Cardiac septum (tissue), 1 donor: ENCODE results near the gene SPATA25. TPM values are rescaled to one million over a fixed set of nuclear protein-coding genes. Genes with fewer than 3 reads are reported as not detected.
"Not testable (repeated sequence)": the region's sequence is repeated elsewhere in the genome, so short reads cannot be mapped to it uniquely, and the experiment has no call there.

ENCODE experiments used
- DNase-seq: peaks from one replicate; pipeline ENCODE4 v3.0.0-alpha.2; 2020; ENCODE audit warnings: low spot score
- intact Hi-C: fragments of 100-400 bp; cut with DNase I; formaldehyde crosslinking; loops from one replicate; pipeline ENCODE4 v1.14.0; 2022
- total RNA-seq: library from RNA; stranded (reverse); fragmentation: NEBNext Ultra II Directional; extraction: Animal tissue kit (Norgen Biotek cat#: 25700); gene quantifications from one replicate; pipeline ENCODE4 v1.2.1, GENCODE V29; 2021
- donor health status: DM: no; HTN: no; CAD: no.

SPATA25 gene
- total RNA-seq, 1 donor from 2014 or later, result 3.3 TPM

DNA sequence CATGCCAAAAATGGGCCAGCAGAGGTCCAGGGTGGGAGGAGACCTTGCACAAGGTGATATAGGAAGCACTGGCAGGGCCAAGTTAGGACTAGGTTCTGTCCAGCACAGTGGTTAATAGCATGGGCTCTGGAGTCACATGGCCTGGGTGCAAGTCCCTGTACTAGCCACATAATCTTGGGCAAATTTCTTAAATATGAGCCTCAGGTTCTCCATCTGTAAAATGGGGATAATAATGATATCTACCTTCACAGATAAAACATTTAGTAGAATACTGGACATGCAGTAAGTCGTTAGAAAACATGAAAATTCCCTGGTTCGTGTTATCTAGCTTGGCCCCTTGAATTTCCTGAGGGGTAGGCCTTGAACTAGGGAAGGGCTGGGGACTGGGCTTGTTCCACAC, 9.9 kb upstream of the SPATA25 start:
- no peak for DNase-seq
- intact Hi-C loops, result no loop called here

DNA sequence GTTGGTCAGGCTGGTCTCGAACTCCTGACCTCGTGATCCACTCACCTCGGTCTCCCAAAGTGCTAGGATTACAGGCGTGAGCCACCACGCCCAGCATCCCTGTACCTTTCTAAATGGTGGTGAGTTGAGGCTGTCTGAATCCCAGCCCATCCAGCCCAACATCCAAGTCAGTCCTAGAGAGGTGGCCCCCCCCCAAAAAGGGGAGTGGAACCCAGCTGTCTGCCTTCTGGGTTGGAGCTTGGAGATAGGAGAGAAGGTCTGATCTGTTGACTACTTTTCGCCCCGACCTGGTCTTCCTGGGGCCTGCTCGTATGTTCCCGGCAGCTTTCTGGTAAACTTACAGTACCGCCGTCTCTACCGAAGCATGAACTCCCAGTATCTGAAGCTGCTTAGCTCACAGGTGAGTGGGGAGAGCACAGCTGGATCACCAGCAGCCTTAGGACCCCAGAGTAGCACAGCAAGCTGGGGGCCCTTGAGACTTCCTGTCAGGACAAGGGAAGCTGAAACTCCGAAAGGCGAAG, 9.3 kb upstream of the SPATA25 start:
- no peak for DNase-seq

DNA sequence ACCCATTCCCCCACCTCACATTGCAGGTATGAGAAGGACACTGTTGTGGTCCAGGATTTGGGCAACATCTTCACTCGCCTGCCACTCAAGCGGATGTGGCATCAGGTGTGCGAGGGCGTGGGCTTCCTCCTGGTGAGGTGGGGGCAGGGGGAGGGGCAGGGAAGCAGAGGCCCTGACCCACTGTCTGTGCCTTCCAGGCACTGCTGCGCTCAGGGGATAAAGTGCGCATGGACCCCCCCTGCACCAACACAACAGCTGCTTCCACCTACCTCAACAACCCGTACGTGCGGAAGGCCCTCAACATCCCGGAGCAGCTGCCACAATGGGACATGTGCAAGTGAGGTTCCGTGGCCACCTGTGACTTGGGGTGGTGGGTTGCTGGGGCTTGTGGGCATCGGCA, 7.4 kb upstream of the SPATA25 start:
- intact Hi-C loops, result no loop called here
- DNase-seq, result no peak

More for the DNA sequence above, 9.3 kb upstream of the SPATA25 start:
- intact Hi-C loops, result no loop called here

DNA sequence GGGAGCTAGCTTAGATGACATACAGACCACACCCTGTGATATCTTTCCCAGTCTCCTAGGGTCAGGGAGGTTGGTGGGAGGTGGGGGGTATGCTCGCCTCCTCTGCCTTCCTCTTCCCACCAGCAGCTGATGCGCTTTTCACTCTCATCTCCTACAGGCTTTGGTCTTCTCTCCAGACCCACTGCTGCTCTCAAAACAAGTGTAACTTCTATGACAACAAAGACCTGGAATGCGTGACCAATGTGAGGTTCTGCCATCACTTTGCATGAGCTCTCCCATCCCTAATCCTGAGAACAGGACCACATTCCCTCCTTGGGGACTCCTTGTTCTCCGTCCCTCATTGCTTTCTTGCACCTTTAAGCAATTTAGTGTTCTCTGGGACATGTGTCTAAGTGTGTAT, 6.4 kb upstream of the SPATA25 start:
- intact Hi-C loops, result no loop called here
- no peak for DNase-seq

GRCh38 chr20:45892828-45893500, 5.5 kb upstream of the SPATA25 start:
- intact Hi-C loops, result no loop called here
- DNase-seq, result no peak

DNA sequence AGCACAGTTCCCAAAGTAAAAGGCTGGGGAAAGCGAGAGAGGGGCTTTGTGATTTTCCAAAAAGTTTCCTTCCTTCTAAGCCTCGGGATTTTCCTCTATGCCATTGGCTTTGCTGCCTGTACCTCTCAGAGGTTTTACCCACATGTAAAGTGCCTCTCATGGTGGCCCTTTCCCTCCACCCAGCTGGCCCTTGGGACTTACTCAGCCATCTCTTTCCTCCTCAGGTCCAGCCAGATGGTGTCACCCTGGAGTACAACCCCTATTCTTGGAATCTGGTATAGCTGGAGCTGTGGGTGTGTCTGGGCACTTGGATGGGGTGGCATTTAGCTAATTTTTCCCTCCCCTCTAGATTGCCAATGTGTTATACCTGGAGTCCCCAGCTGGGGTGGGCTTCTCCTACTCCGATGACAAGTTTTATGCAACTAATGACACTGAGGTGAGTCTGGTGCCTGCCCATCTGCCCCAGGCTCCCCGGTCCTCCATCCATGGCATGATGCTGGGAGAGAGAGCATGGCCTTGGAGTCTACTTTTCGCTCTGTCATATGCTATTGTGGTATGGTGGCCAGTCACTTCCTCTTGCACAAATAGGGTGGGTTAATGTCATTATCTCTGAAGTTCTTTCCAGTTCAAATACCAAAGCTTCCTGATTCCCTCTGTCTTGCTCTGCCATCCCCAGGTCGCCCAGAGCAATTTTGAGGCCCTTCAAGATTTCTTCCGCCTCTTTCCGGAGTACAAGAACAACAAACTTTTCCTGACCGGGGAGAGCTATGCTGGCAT, 4.8 kb upstream of the SPATA25 start:
- no peak for DNase-seq
- intact Hi-C loops, result no loop called here

GRCh38 chr20:45890985-45891983, 3.9 kb upstream of the SPATA25 start, which contains the start of the genes CTSA and NEURL2:
CTSA (plus strand) TSS chr20:45891335; CDS start chr20:45891569, 234 bp downstream.
NEURL2 (minus strand) TSS chr20:45891208; CDS start chr20:45890991, 217 bp downstream.
- intact Hi-C loops, result loop anchor here (1.0 to 2.0 kb wide), 2 partner anchors 44 to 80 kb away; no protein-coding TSS in a partner anchor

GRCh38 chr20:45890077-45890984, 2.9 kb upstream of the SPATA25 start:
- intact Hi-C loops, result loop anchor here (2.0 kb wide), 1 partner anchor 80 kb away; no protein-coding TSS in a partner anchor
- peak; percentile 92 for DNase-seq

More at GRCh38 chr20:45890985-45891983, 3.9 kb upstream of the SPATA25 start, which contains the start of the genes CTSA and NEURL2:
- DNase-seq, result peak; percentile 97

DNA sequence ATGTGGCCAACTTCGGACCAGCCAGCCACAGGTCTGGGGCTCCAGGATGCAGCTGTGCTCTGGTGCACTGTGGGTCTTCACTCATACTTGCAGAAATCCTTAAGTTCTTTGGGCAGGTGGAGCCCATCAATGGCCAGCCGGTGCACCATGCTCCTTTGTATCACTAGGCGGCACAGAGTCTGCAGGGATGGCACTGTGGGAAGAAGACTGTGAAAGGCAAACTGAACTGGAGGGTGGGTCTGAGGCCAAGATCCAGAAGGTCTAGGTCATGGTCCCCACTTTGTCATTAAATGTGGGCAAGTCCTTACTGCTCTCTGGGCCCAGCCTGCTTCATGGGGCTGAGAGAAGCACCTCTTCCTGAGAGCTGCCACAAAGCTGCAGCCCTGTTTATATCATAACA, 1.3 kb upstream of the SPATA25 start:
- intact Hi-C loops, result no loop called here
- DNase-seq, result no peak

DNA sequence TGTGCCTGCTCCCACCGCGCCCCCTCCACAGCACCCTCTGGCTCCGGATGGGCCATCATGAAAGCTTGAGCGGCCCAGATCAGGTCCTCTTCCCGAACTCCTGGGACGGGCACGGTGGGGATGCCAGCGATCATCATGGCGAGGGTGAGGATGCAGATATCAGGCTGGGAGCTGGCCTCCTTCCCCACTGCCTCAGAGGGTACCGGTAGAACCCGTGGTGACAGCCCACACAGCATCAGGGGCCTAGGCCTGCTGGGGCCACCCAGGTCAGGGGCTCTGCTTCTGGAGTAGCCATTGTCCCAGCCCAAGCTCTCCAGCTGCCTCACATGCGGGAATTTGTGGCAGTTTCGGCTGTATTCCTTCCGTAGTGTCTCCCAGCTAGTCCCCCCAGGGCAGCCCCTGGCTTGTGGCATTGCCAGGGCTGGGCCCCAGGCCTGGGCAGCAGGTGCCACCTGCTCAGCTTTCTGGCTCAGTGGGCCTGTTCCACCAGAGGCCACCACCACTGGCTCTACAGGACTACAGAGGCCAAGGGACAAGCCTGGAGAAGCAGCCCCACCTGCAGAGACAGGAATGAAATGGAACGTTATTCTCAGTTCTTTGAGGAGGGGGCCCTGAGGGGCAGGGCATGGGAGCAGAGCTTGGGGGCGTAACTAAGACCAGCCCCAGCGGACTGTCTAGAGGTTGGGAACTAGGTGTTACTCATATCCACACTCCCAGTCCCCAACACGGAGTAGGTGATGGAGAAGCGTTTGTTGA, 654 bp downstream of the SPATA25 start:
- intact Hi-C loops, result no loop called here
- DNase-seq, result no peak

- intact Hi-C loops, result no loop called here
- no peak for DNase-seq
These were observed 4.3 kb downstream of the SPATA25 start for GRCh38 chr20:45883100-45883469.

DNA sequence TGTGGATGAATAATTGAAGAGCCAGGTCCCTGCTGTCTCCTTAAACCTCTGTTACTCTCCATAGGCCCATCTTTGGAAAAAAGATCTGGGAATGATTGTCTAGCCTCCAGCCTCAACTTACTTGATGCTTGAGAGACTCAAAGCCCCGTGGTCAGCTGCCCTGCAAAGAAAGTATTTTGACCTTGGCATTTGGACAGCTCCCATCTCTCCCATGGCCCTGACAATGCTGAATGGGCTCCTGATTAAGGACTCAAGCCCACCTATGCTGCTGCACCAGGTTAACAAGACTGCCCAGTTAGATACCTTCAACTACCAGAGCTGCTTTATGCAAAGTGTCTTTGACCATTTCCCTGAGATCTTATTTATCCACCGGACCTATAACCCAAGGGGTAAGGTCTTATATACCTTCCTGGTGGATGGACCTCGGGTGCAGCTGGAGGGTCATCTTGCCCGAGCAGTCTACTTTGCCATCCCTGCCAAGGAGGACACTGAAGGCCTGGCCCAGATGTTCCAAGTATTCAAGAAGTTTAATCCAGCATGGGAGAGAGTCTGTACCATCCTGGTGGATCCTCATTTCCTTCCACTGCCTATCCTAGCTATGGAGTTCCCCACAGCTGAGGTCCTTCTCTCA, 4.8 kb downstream of the SPATA25 start:
- DNase-seq, result no peak
- intact Hi-C loops, result no loop called here

DNA sequence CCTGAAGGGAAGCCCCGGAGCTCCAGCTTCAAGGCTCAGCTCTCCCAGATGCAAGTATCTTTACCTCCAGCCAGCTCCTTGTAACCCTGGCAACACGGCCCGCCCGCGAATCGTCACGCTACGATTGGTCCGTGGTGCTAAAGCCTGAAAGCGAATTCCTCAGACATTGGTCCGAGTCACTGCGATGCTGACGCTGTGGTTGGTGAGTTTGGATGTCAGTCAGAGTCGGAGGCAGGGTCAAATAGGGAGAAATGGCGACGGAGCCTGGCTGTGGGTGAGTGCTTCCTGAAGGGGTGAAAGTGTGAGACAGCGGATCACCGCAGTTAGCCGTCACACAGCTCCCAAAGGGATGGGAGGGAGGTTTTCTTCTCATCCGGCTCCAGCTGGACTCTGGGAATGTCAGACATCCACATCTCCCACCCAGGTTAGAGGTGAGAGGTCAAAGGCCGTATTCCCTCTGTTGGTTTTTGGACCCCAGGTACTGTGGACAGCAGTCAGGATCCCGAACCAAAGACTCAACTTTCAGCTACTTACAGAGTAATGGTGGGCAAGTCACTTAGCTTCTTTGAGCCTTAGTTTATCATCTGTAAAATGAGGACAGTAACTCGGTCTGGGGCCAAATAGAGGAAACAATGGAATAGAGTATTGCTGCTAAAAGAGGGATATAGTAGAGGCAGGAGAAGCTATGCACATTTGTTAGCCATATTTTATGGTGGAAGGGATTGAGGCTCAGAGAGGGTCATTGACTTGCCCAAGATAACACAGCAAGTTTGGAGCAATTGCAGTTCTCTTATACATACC, 6.2 kb downstream of the SPATA25 start, which contains the start of gene ZSWIM1:
Gene ZSWIM1 (plus strand): TSS at position 240 of the 801 bp plus-strand sequence. CDS start 1,366 bp downstream, outside the sequence.
- intact Hi-C loops, result loop anchor here (2.0 kb wide), 1 partner anchor 90 kb away; no protein-coding TSS in a partner anchor
- peak; percentile 100 for DNase-seq

DNA sequence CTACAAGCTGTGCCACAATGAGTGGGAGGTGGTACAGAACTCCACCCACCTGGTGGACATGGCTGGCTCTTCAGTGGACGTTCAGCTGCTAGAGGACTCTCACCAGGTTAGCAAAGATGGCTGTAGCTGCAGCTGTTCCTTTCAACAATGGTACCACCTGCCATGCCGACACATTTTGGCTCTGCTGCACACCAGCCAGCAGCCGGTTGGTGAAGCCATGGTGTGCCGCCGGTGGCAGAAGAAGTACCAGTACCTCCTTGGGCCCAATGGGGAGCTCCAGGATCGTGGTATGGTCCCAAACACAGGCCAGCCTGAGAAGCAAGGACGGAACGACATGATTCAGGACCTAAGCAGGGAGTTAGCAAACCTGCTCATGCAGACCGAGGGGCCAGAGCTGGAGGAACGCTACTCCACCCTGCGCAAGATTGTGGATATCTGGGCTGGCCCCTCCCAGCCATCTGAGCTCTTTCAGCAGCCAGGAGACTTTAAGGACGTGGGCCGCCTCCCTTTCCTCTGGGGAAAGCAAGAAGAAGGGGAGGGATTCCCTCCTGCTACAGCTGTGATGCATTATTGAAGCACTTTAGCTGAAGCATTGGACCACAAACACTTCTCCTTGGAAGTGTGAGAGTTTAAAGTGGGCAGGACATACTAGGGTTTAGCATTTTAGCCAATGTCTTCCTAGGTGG, 9.2 kb downstream of the SPATA25 start:
- intact Hi-C loops, result no loop called here
- DNase-seq, result no peak

DNA sequence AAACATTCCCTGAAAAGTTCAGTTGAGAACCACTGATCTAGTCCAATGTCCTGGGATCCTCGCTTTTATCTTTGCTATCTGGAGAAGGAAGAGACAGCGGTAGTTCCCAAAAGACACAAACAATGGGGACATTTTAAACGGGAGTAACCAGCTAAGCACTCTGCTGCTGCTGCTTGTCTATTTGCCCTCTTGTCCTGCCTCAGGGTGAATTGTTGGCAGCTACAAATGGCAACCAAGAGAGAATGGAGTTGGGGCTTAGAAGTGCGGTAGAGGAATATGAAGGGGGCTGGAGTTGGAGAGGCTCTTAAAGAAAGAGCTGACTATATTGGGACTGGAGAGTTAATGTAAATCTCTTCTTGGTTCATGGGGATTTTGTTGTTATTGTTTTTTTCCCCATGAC, 12.8 kb downstream of the SPATA25 start:
- intact Hi-C loops, result no loop called here
- no peak for DNase-seq

GRCh38 chr20:45874104-45874481, 13.3 kb downstream of the SPATA25 start:
- DNase-seq, intact Hi-C loops: not testable (repeated sequence)
